Spleen (tissue), 7 donors: ENCODE results near the gene NPY2R.

Experiments
- CTCF ChIP-seq, 11 experiments: fragments of 200-600 bp in 7 of 11; fragments of 450-650 bp in 4 of 11; sonication (generic) in 4 of 11; IDR thresholded peaks in 8 of 11; conservative IDR thresholded peaks in 3 of 11; 1 replicate in 7 of 11; 2 replicates in 4 of 11; pipeline versions ENCODE4 v1.4.0 to v1.8.0; 2016 to 2021; ENCODE audit warnings: antibody characterized with exemption in 11 of 11, inconsistent platforms in 4 of 11, mild to moderate bottlenecking in 1 of 11
- POLR2A ChIP-seq, 3 donors: fragments of 450-650 bp; IDR thresholded peaks; one replicate each; pipeline ENCODE4 v1.5.1; 2017; ENCODE audit warnings: antibody characterized with exemption in 3 of 3, mild to moderate bottlenecking in 1 of 3
- POLR2AphosphoS5 ChIP-seq, 3 donors: sonication (generic); formaldehyde crosslinking; IDR thresholded peaks; one replicate each; pipeline ENCODE4 v1.5.1; 2017; ENCODE audit warnings: antibody characterized with exemption in 3 of 3
- donor health status: DM: no; HTN: no; CAD: no; lungs with moderate emphysema.
- donor health status: DM: no; HTN: no; CAD: no.
- donor health status: DM: no; HTN: no; CAD: no.

GRCh38 chr4:155170569-155170968 lies 37.9 kb upstream of the NPY2R start:
- TF ChIP-seq POLR2A (IDR thresholded peaks at IDR 0.05) (no peak), CTCF (IDR thresholded peaks at IDR 0.05 in 8 of 11, conservative IDR thresholded peaks at IDR 0.05 in 3 of 11) (no peak), POLR2AphosphoS5 (IDR thresholded peaks at IDR 0.05) (no peak)
